Esophagus muscularis mucosa (tissue), 3 donors: ENCODE results near the gene PTPRE.

Experiments used
- CTCF ChIP-seq, 3 experiments: fragments of 200-600 bp in 2 of 3; fragments of 450-650 bp in 1 of 3; sonication (generic) in 2 of 3; IDR thresholded peaks; one replicate each; pipeline ENCODE4 v1.5.1; 2017 to 2019; ENCODE audit warnings: antibody characterized with exemption in 3 of 3, mild to moderate bottlenecking in 2 of 3, moderate library complexity in 1 of 3
- POLR2A ChIP-seq: fragments of 450-650 bp; IDR thresholded peaks from one replicate; pipeline ENCODE4 v1.6.1; 2017; ENCODE audit warnings: antibody characterized with exemption, moderate library complexity, mild to moderate bottlenecking, low read depth
- POLR2AphosphoS5 ChIP-seq, 2 donors: sonication (generic); formaldehyde crosslinking; IDR thresholded peaks; one replicate each; pipeline ENCODE4 v1.6.1; 2017; ENCODE audit warnings: antibody characterized with exemption in 2 of 2

DNA sequence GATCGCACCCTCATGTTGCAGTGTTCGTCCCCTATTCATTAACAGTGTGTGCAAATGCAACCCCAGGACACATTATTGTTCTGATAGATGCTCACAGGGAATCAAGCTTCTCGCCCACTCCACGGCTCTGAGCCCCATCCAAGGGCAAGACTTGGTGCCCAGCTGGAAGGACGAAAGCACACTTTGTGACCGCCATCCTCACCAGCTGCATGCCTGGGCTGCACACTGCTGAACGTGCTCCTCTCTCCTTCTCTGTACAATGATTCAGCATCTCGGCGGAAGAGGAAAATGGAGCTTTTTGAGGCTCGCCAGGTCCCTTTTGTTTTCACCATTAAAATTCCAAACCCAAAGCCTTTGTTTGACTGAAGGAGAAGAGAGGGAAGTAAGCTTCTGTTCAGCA is 177.5 kb downstream of the PTPRE start:
- TF ChIP-seq POLR2AphosphoS5 (IDR thresholded peaks at IDR 0.05): no peak
- no peak for TF ChIP-seq POLR2A
- no peak for TF ChIP-seq CTCF (IDR thresholded peaks at IDR 0.05)
